Neutrophil (primary cell): ENCODE data around the gene RBPJ.

ENCODE experiments used
- H3K27ac ChIP-seq: fragments of 200-600 bp; sonication (generic); 2 replicates; pipeline ENCODE4 v1.5.1; 2016; ENCODE audit warnings: mild to moderate bottlenecking, moderate library complexity
- H3K27me3 ChIP-seq: fragments of 200-600 bp; sonication (generic); 2 replicates; pipeline ENCODE4 v1.6.0; 2016; ENCODE audit warnings: mild to moderate bottlenecking
- H3K36me3 ChIP-seq: fragments of 200-600 bp; sonication (generic); 2 replicates; pipeline ENCODE4 v1.5.1; 2017
- H3K4me1 ChIP-seq, 2 experiments: fragments of 200-600 bp in 1 of 2; sonication (generic) in 1 of 2; 1 replicate in 1 of 2; 2 replicates in 1 of 2; pipeline versions ENCODE4 v1.5.1 to v1.6.1; 2013 to 2016; ENCODE audit warnings: low read depth in 1 of 2, low read length in 1 of 2, mild to moderate bottlenecking in 1 of 2, moderate library complexity in 1 of 2; ENCODE audit not compliant: control insufficient read depth in 1 of 2, insufficient read depth in 1 of 2
- H3K4me3 ChIP-seq, 2 experiments: fragments of 200-600 bp in 1 of 2; sonication (generic) in 1 of 2; 1 replicate in 1 of 2; 2 replicates in 1 of 2; pipeline ENCODE4 v1.5.1; 2013 to 2016; ENCODE audit warnings: low read depth in 1 of 2, low read length in 1 of 2, mild to moderate bottlenecking in 1 of 2, moderate library complexity in 1 of 2
- H3K9me3 ChIP-seq: fragments of 200-600 bp; sonication (generic); 2 replicates; pipeline ENCODE4 v1.5.1; 2016
- CTCF ChIP-seq: fragments of 200-600 bp; sonication (generic); IDR thresholded peaks from 2 replicates; pipeline ENCODE4 v1.5.1; 2016; ENCODE audit warnings: antibody characterized with exemption

RBPJ gene

GRCh38 chr4:26279446-26279845 lies 41.4 kb upstream of the RBPJ start:
- H3K27ac ChIP-seq, result no peak overlapping the region
- no peaks in the 10 kb centered on the region for H3K9me3 ChIP-seq
- H3K4me1 ChIP-seq, result peaks cover 23 to 31% of the 10 kb centered on the region in 2 experiments
- no peaks in the 10 kb centered on the region for H3K36me3 ChIP-seq
- TF ChIP-seq CTCF, result no peak
- H3K27me3 ChIP-seq, result no peaks in the 10 kb centered on the region
- no peak overlapping the region for H3K4me3 ChIP-seq

- no peaks in the 10 kb centered on the region for H3K9me3 ChIP-seq
- no peak overlapping the region for H3K27ac ChIP-seq
- no peak for TF ChIP-seq CTCF
- peaks cover 2 to 9% of the 10 kb centered on the region in 2 experiments for H3K4me1 ChIP-seq
- no peaks in the 10 kb centered on the region for H3K27me3 ChIP-seq
- H3K36me3 ChIP-seq, result no peaks in the 10 kb centered on the region
- no peak overlapping the region for H3K4me3 ChIP-seq
Observed at GRCh38 chr4:26281881-26282280, 38.9 kb upstream of the RBPJ start.

- no peaks in the 10 kb centered on the region for H3K36me3 ChIP-seq
- no peaks in the 10 kb centered on the region for H3K9me3 ChIP-seq
- H3K27me3 ChIP-seq, result no peaks in the 10 kb centered on the region
- TF ChIP-seq CTCF, result no peak
- H3K4me3 ChIP-seq, result no peak overlapping the region
- no peak overlapping the region for H3K27ac ChIP-seq
- H3K4me1 ChIP-seq, result peaks cover 26 to 28% of the 10 kb centered on the region in 2 experiments
Observed at GRCh38 chr4:26284536-26284935, 36.3 kb upstream of the RBPJ start.

- no peaks in the 10 kb centered on the region for H3K9me3 ChIP-seq
Observed at GRCh38 chr4:26285272-26285671, 35.5 kb upstream of the RBPJ start.

GRCh38 chr4:26287756-26288155 lies 33.1 kb upstream of the RBPJ start:
- TF ChIP-seq CTCF, result no peak
- H3K27me3 ChIP-seq, result no peaks in the 10 kb centered on the region
- H3K36me3 ChIP-seq, result no peaks in the 10 kb centered on the region
- H3K4me3 ChIP-seq, result peak overlapping the region; percentile 45 to 55
- H3K9me3 ChIP-seq, result no peaks in the 10 kb centered on the region
- H3K4me1 ChIP-seq, result peaks cover 37 to 40% of the 10 kb centered on the region in 2 experiments
- peak overlapping the region; percentile 96 for H3K27ac ChIP-seq

More at GRCh38 chr4:26285272-26285671, 35.5 kb upstream of the RBPJ start:
- no peak overlapping the region for H3K4me3 ChIP-seq
- no peaks in the 10 kb centered on the region for H3K27me3 ChIP-seq
- H3K27ac ChIP-seq, result no peak overlapping the region
- H3K4me1 ChIP-seq, result peaks cover 34 to 35% of the 10 kb centered on the region in 2 experiments
- TF ChIP-seq CTCF, result no peak
- no peaks in the 10 kb centered on the region for H3K36me3 ChIP-seq

- peak overlapping the region; percentile 96 for H3K27ac ChIP-seq
Observed at GRCh38 chr4:26288355-26288909, 32.4 kb upstream of the RBPJ start.

More at GRCh38 chr4:26288355-26288909, 32.4 kb upstream of the RBPJ start:
- Histone ChIP-seq H3K36me3 (no peaks in the 10 kb centered on the region), H3K9me3 (no peaks in the 10 kb centered on the region), H3K27me3 (no peaks in the 10 kb centered on the region), H3K4me1 (peaks cover 44 to 47% of the 10 kb centered on the region in 2 experiments), H3K4me3 (peak overlapping the region; percentile 45 to 55)
- no peak for TF ChIP-seq CTCF
